Mesenchymal stem cell (in vitro differentiated cells and primary cell): ENCODE data around the gene HOXA6.

Experiments used
- DNase-seq: peaks from one replicate; pipeline ENCODE4 v3.0.0-alpha.2; 2013
- H2AFZ ChIP-seq: one replicate; pipeline ENCODE4 v1.6.1; 2013; ENCODE audit warnings: low read depth, mild to moderate bottlenecking, control low read depth, inconsistent platforms, low read length, moderate library complexity
- H2AK5ac ChIP-seq: 2 replicates; pipeline ENCODE4 v1.6.1; 2013; ENCODE audit warnings: low read length, moderate library complexity, mild to moderate bottlenecking, inconsistent platforms; ENCODE audit not compliant: severe bottlenecking
- H2BK120ac ChIP-seq: one replicate; pipeline ENCODE4 v1.6.1; 2013; ENCODE audit warnings: low read depth, mild to moderate bottlenecking, inconsistent platforms, low read length, moderate library complexity
- H2BK12ac ChIP-seq, 2 experiments: one replicate each; pipeline ENCODE4 v1.6.1; 2013; ENCODE audit warnings: inconsistent platforms in 2 of 2, low read length in 2 of 2, mild to moderate bottlenecking in 2 of 2, moderate library complexity in 2 of 2, control low read depth in 1 of 2
- H2BK15ac ChIP-seq: one replicate; pipeline ENCODE4 v1.6.1; 2013; ENCODE audit warnings: mild to moderate bottlenecking, low read depth, inconsistent platforms; ENCODE audit not compliant: poor library complexity, severe bottlenecking
- H2BK5ac ChIP-seq: 2 replicates; pipeline ENCODE4 v1.6.1; 2013; ENCODE audit warnings: low read depth, mild to moderate bottlenecking, low read length, control low read depth, inconsistent platforms; ENCODE audit not compliant: poor library complexity, severe bottlenecking
- H3K14ac ChIP-seq, 2 experiments: one replicate each; pipeline ENCODE4 v1.6.1; 2013; ENCODE audit warnings: inconsistent platforms in 2 of 2, low read length in 2 of 2, control low read depth in 1 of 2, mild to moderate bottlenecking in 1 of 2, moderate library complexity in 1 of 2
- H3K18ac ChIP-seq, 2 experiments: one replicate each; pipeline ENCODE4 v1.6.1; 2013; ENCODE audit warnings: inconsistent platforms in 2 of 2, low read length in 2 of 2, control low read depth in 1 of 2, low read depth in 1 of 2, mild to moderate bottlenecking in 1 of 2
- H3K23ac ChIP-seq, 2 experiments: one replicate each; pipeline ENCODE4 v1.6.1; 2013; ENCODE audit warnings: inconsistent platforms in 2 of 2, low read length in 2 of 2, mild to moderate bottlenecking in 2 of 2, moderate library complexity in 2 of 2, control low read depth in 1 of 2
- H3K27ac ChIP-seq: 2 replicates; pipeline ENCODE4 v1.5.1; 2013; ENCODE audit warnings: mild to moderate bottlenecking, moderate library complexity, low read length, control low read depth, inconsistent platforms; ENCODE audit not compliant: poor library complexity, severe bottlenecking
- H3K27me3 ChIP-seq, 2 experiments: 2 replicates each; pipeline versions ENCODE4 v1.6.1 to v1.7.0; 2013; ENCODE audit warnings: low read length in 2 of 2, mild to moderate bottlenecking in 2 of 2, moderate library complexity in 2 of 2, control low read depth in 1 of 2, inconsistent platforms in 1 of 2; ENCODE audit not compliant: control insufficient read depth in 1 of 2, insufficient read depth in 1 of 2
- H3K36me3 ChIP-seq, 2 experiments: 2 replicates each; pipeline versions ENCODE4 v1.6.1 to v1.7.0; 2013; ENCODE audit warnings: low read length in 2 of 2, control low read depth in 1 of 2, inconsistent platforms in 1 of 2, low read depth in 1 of 2, mild to moderate bottlenecking in 1 of 2; ENCODE audit not compliant: insufficient read depth in 2 of 2, control insufficient read depth in 1 of 2
- H3K4ac ChIP-seq, 2 experiments: one replicate each; pipeline ENCODE4 v1.6.1; 2013; ENCODE audit warnings: inconsistent platforms in 2 of 2, low read length in 2 of 2, mild to moderate bottlenecking in 2 of 2, moderate library complexity in 2 of 2, control low read depth in 1 of 2, low read depth in 1 of 2
- H3K4me1 ChIP-seq: 2 replicates; pipeline ENCODE4 v1.6.1; 2013; ENCODE audit warnings: low read depth, low read length, control low read depth; ENCODE audit not compliant: control insufficient read depth, insufficient read depth
- H3K4me2 ChIP-seq: 2 replicates; pipeline ENCODE4 v1.6.1; 2013; ENCODE audit warnings: low read length, mild to moderate bottlenecking, inconsistent platforms; ENCODE audit not compliant: poor library complexity, severe bottlenecking
- H3K4me3 ChIP-seq, 2 experiments: 2 replicates each; pipeline versions ENCODE4 v1.5.1 to v1.7.0; 2013; ENCODE audit warnings: low read length in 2 of 2, mild to moderate bottlenecking in 2 of 2, control low read depth in 1 of 2, low read depth in 1 of 2; ENCODE audit not compliant: insufficient read depth in 1 of 2
- H3K79me1 ChIP-seq: replicated peaks from 2 replicates; pipeline ENCODE4 v1.6.1; 2013; ENCODE audit warnings: mild to moderate bottlenecking, control low read depth, low read length, inconsistent platforms; ENCODE audit not compliant: poor library complexity, severe bottlenecking
- H3K9ac ChIP-seq: 2 replicates; pipeline ENCODE4 v1.7.0; 2013; ENCODE audit warnings: mild to moderate bottlenecking, low read length, moderate library complexity
- H3K9me3 ChIP-seq: 2 replicates; pipeline ENCODE4 v1.7.0; 2013; ENCODE audit warnings: mild to moderate bottlenecking, low read length; ENCODE audit not compliant: control insufficient read depth
- H4K8ac ChIP-seq: one replicate; pipeline ENCODE4 v1.6.1; 2013; ENCODE audit warnings: inconsistent platforms, mild to moderate bottlenecking, low read length, moderate library complexity
- H4K91ac ChIP-seq: one replicate; pipeline ENCODE4 v1.6.1; 2013; ENCODE audit warnings: mild to moderate bottlenecking, low read length, inconsistent platforms
- WGBS: methylation state at CpG from one replicate; pipeline ENCODE4 v1.1.7; 2013; ENCODE audit warnings: mixed read lengths; 5-methylcytosine and 5-hydroxymethylcytosine counted together

The HOXA6 gene

DNA sequence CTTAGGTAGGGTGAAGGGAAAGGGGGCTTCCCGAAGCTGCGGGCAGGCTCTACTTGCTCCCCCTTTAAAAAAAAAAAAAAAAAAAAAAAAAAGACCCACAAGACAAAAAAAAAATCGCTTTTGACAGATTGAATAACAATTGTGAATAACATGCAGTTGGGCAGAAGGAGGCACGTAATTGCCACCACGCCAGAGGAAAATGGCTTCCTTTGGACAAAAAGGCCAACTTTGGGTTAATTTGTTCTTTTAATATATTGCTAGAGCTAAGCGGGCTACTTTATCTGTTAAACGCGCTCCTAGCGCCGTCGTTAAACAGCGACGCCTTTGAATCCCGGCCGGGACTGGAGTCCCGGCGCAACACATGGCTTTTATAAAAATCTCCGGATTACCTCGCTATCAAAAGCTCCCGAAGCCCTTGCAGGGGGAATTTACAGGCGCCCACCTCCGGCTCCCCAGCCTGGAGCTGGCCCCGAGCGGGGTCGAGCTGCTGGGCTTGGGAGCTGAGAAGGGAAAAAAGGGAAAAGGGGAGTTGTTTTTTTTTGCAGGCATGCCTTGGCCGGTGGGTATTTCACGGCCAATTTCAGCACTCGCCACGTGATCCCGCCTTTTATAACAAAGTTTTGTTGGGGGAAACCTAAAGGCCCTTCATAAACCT is 36.2 kb upstream of the HOXA6 start:
- Histone ChIP-seq H3K27me3 (peaks cover 0 to 8% of the 10 kb centered on the region in 2 experiments), H2BK12ac (peak overlapping the region in 1 of 2 experiments; percentile 78), H2AFZ (no peak overlapping the region), H2BK120ac (peak overlapping the region; percentile 43), H3K27ac (peak overlapping the region; percentile 70), H3K4me3 (peak overlapping the region; percentile 79 to 84), H3K14ac (no peak overlapping the region), H4K8ac (peak overlapping the region; percentile 46), H2BK5ac (peak overlapping the region; percentile 75), H3K9me3 (no peaks in the 10 kb centered on the region), H3K36me3 (peaks cover 6 to 13% of the 10 kb centered on the region in 2 experiments), H3K79me1 (no peaks in the 10 kb centered on the region), H3K4ac (no peak overlapping the region), H2AK5ac (no peak overlapping the region), H3K9ac (peak overlapping the region; percentile 94), H4K91ac (no peak overlapping the region), H3K4me2 (peak overlapping the region; percentile 88), H3K23ac (no peak overlapping the region), H3K4me1 (peaks cover 18% of the 10 kb centered on the region), H3K18ac (no peak overlapping the region), H2BK15ac (no peak overlapping the region)
- under 1% methylated on average over 28 of the region's 30 CpGs for WGBS
- DNase-seq = peak; percentile 55

DNA sequence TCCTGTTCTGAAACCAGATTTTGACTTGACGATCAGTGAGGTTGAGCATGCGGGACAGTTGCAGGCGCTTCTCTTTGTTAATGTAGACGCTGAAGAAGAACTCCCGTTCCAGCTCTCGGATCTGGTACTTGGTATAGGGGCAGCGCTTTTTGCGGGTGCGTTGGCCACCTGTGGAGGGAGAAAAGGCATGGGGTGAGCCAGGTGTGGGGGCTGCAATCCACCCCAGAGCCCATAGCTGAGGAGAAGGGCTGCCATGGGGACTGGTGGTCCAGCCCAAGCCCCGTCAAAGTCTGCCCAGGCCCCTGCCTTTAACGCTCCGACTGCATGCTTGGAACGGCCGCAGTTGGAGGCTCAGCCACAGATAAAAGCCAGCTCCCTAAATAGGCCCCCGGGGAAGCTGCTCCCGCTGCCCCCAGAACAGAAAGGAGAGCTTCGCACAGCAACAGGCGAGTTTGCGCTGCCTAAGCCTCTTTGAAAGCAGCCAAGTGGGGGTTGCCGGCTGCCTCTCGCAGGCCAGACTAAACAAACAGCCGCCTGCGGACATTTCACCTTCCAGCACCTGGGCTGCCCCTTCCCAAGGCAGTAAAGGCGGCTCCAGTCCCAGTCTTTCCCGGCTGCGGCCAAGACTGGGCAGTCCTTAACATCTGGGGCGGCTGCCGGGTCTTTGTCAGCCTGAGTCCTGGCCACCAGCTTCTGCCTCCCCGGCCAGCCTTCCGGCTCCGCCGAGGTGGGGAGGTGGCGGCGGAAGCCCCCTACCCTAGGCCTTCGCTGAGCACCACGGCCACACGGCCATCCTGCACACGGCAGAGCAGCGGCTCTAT is 35.5 kb upstream of the HOXA6 start:
- Histone ChIP-seq H2AK5ac (peak overlapping the region; percentile 40), H3K9ac (peak overlapping the region; percentile 94), H3K18ac (no peak overlapping the region), H3K9me3 (no peaks in the 10 kb centered on the region), H3K27ac (peak overlapping the region; percentile 70), H2BK5ac (peak overlapping the region; percentile 57), H3K4me2 (peak overlapping the region; percentile 88), H3K23ac (no peak overlapping the region), H4K91ac (peak overlapping the region; percentile 58), H3K4ac (no peak overlapping the region), H3K79me1 (no peaks in the 10 kb centered on the region), H3K27me3 (peaks cover 0 to under 1% of the 10 kb centered on the region in 2 experiments), H2BK12ac (peak overlapping the region in 1 of 2 experiments; percentile 78), H3K4me1 (peaks cover 18% of the 10 kb centered on the region), H2AFZ (no peak overlapping the region), H4K8ac (peak overlapping the region; percentile 46), H3K14ac (no peak overlapping the region), H3K4me3 (peak overlapping the region; percentile 68 to 84), H2BK120ac (peak overlapping the region; percentile 43), H3K36me3 (peaks cover 6 to 13% of the 10 kb centered on the region in 2 experiments), H2BK15ac (no peak overlapping the region)
- no peak for DNase-seq
- WGBS = 7% methylated on average over 30 of the region's 39 CpGs

DNA sequence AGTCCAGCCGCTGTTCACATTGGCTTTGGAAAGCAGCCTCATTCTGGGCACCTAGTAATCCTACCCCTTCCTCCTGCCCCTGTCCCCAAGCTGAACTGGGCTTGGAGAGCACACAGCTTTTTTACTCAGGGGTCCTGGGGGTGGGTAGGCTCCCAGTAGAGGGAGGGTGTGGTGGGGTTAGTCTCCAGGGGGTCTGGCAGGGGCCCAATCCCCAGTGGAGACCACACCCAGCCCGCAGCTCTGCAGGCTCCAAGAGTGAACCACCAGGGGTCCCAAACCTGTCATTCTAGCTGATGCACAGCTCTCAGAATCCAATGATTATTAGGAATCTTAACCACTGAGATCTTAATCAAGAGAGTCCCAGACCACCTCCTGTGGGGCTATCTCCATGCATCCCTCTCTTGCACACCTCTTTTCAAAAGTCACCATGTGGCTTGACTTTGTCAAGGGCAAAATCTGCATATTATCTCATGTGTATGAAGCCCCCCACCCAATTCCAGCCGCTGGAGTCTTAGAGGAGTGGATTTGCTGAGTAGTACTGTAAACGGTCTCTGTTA is 34.8 kb upstream of the HOXA6 start:
- no peak overlapping the region for H3K4ac ChIP-seq
- no peak overlapping the region for H3K18ac ChIP-seq
- no peak overlapping the region for H2BK120ac ChIP-seq
- WGBS = 50% methylated on average over 1 of the region's 4 CpGs
- H2BK15ac ChIP-seq = no peak overlapping the region
- no peak overlapping the region for H4K8ac ChIP-seq
- H3K36me3 ChIP-seq = peaks cover 6 to 14% of the 10 kb centered on the region in 2 experiments
- DNase-seq = no peak
- peak overlapping the region; percentile 88 for H3K4me2 ChIP-seq
- H3K4me3 ChIP-seq = peak overlapping the region; percentile 2 to 84
- no peaks in the 10 kb centered on the region for H3K79me1 ChIP-seq
- H2BK5ac ChIP-seq = peak overlapping the region; percentile 57
- no peak overlapping the region for H2AK5ac ChIP-seq
- H2AFZ ChIP-seq = no peak overlapping the region
- peak overlapping the region; percentile 70 for H3K27ac ChIP-seq
- H4K91ac ChIP-seq = no peak overlapping the region
- H3K14ac ChIP-seq = no peak overlapping the region
- no peaks in the 10 kb centered on the region for H3K9me3 ChIP-seq
- peak overlapping the region; percentile 94 for H3K9ac ChIP-seq
- no peaks in the 10 kb centered on the region for H3K27me3 ChIP-seq
- H2BK12ac ChIP-seq = no peak overlapping the region
- no peak overlapping the region for H3K23ac ChIP-seq
- H3K4me1 ChIP-seq = peaks cover 18% of the 10 kb centered on the region

DNA sequence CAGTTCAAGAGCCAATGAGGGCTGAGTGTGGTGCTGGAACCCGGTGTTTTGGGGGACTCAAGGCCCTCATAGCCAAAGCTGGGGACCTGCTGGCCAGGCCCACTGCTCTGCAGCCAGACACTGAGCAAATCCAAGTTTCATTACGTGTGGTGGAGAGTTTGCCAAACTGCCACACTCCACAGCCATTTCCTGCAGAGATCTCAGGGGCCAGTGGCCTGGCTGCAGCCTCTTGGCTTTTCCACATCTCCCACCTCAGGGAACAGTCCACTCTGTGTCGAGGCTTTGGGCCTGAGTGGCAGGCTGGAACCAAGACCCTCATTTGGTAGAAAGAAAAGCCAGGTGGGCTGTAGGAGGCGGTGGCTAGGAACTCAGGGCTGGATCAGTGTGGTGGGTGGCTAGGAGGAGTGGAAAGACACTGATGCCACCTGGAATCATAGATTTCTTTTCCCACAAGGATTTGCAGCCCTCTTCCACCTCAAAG is 34.3 kb upstream of the HOXA6 start:
- H3K14ac ChIP-seq = no peak overlapping the region
- H3K27ac ChIP-seq = peak overlapping the region; percentile 39
- no peaks in the 10 kb centered on the region for H3K27me3 ChIP-seq
- no peak overlapping the region for H2BK120ac ChIP-seq
- peak overlapping the region; percentile 10 for H2AK5ac ChIP-seq
- no peak overlapping the region for H2BK12ac ChIP-seq
- no peak overlapping the region for H3K4me3 ChIP-seq
- 64% methylated on average over 4 of the region's 4 CpGs for WGBS
- H3K9ac ChIP-seq = peak overlapping the region; percentile 94
- H4K8ac ChIP-seq = no peak overlapping the region
- DNase-seq = no peak
- no peak overlapping the region for H2BK5ac ChIP-seq
- H3K23ac ChIP-seq = peak overlapping the region in 1 of 2 experiments; percentile 23
- H3K4me1 ChIP-seq = peaks cover 18% of the 10 kb centered on the region
- no peaks in the 10 kb centered on the region for H3K79me1 ChIP-seq
- no peak overlapping the region for H3K18ac ChIP-seq
- H3K4ac ChIP-seq = no peak overlapping the region
- H2AFZ ChIP-seq = no peak overlapping the region
- H3K9me3 ChIP-seq = no peaks in the 10 kb centered on the region
- no peak overlapping the region for H4K91ac ChIP-seq
- H3K4me2 ChIP-seq = peak overlapping the region; percentile 49
- H3K36me3 ChIP-seq = peaks cover 6 to 19% of the 10 kb centered on the region in 2 experiments
- no peak overlapping the region for H2BK15ac ChIP-seq
